DMS53 treated with DMSO at 0.1 percent for 48 hours (cell line): ENCODE results near the gene PRICKLE1.

ENCODE experiments used
- DNase-seq: peaks from one replicate; lab custom pipeline; 2025; ENCODE audit not compliant: unreplicated experiment; lab: John Stamatoyannopoulos, UW

The PRICKLE1 gene

DNA sequence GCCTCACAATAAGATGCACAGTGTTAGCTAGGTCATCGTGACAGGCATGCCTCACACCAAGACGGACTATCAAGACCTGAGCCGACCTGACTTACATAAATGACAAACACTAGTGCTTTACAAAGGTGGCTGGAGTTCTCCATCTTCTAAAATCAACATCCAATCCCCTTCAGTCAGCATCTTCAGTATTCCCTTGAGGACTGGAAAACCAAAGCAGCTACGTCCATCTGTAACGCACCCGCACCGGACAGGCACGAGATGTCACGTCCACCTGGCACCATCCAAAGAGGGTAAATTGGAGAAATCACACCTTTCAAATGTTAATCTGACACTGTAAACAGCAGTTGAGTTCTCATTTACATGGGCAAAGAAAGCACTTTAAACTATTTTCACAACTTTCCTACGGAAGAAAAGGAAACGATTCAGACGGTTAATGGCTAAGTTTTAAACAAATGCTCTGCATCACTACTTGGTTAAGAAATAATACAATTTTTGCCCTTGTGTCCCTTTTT lies 130.2 kb downstream of the PRICKLE1 start:
- DNase-seq: no peak

DNA sequence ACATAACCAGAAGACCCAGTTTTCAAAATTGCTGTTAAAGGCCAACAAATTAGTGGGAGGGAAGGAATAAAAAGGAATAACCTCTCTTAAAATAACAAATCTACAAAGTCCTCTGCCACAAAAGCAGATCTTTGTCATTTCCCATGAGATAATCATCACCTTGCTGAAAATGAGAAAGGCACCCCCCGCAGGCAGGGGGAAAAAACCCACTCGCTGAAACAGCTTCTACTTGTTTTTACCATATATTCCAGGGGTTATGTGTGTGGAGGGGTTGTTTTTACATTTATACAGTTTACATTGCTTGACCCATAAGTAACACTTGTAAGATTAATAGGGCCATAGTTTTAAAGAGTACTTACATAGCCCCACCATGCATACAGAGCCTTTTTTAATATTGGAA lies 131.0 kb downstream of the PRICKLE1 start:
- no peak for DNase-seq

DNA sequence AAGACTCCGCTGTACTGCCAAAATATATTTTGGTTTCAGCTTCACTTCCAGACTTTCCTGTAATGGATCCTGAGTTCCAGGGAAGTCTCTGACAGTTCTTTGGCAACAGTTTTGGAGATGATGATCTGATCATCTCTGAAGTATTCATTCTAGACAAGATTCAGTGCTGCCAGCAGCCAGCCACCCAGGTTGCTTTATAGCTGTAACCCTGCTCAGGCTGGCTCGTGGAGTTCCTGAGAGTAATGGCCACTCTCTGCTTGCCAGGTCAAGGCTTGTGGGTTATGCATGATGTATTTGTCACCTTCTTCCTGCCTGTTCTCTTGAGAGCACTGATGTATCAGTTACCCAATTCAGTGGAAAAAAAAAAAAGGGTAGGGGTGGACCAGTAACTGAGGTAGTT lies 139.3 kb downstream of the PRICKLE1 start:
- DNase-seq: no peak

DNA sequence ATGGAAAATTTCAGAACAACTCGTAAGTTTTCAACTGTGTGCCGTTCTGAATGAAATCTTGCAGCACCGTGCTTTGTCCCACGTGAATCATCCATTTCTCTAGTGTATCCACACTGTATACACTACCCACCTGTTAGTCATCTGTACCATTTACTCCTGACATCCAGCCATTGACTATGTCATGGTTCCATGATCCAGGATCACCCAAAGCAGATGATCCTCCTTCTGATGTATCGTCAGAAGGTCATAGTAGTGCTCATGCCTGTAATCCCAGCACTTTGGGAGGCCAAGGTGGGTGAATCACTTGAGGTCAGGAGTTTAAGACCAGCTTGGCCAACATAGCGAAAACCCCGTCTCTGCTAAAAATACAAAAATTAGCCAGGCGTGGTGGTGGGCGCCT lies 140.7 kb downstream of the PRICKLE1 start:
- no peak for DNase-seq

DNA sequence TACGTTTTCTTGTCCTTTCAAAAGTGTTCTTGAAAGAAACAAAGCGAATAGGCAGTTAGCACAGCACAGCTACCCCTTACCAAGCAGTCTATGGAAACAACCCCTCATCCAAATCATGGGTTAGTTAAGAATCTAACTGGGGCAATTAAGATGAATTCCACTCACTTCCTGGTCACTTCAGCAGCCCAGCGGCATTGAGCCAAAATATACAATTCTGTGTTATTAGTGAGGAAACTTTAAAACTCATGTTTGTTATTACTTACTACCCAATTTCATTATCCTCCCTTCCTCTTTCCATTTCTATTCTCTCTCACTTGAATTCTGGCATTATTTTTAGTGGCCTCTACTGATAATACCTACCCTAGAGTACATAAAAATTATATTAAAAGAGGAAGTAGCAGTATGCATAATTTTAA lies 142.2 kb downstream of the PRICKLE1 start:
- no peak for DNase-seq

DNA sequence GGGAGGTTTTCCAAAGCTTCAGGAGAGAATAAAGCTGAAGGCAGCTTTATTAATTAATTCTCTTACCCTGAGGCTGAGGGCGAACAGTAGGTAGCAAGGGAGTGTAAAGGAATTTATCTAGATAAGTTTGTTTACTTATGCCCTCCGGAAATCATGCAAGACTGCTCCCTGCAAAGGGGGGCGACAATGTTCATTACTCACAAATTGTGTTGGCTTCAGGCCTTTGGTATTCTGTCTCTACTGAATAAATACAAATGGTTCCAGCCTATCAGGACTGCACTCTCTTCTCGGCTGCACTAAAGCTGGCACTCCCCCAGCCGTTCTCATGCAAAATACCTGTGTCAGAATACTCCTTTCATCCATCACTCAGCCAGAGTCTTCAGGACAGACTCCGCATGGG lies 142.8 kb downstream of the PRICKLE1 start:
- DNase-seq: no peak

DNA sequence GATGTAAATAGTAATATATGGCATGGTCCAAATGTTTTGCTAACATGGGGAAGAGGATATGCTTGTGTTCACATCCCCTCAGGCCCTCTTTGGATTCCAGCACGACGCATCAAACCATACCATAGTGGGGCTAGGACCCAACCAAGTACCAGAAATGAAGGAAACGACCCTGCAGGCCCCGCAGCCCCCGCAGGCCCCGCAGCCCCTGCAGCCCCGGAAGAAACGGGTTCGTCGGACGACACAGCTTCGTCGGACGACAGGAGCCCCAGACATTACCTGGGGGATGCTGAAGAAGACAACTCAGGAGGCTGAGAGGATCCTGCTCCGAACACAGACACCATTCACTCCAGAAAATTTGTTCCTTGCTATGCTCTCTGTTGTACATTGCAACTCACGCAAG lies 143.7 kb downstream of the PRICKLE1 start:
- no peak for DNase-seq

DNA sequence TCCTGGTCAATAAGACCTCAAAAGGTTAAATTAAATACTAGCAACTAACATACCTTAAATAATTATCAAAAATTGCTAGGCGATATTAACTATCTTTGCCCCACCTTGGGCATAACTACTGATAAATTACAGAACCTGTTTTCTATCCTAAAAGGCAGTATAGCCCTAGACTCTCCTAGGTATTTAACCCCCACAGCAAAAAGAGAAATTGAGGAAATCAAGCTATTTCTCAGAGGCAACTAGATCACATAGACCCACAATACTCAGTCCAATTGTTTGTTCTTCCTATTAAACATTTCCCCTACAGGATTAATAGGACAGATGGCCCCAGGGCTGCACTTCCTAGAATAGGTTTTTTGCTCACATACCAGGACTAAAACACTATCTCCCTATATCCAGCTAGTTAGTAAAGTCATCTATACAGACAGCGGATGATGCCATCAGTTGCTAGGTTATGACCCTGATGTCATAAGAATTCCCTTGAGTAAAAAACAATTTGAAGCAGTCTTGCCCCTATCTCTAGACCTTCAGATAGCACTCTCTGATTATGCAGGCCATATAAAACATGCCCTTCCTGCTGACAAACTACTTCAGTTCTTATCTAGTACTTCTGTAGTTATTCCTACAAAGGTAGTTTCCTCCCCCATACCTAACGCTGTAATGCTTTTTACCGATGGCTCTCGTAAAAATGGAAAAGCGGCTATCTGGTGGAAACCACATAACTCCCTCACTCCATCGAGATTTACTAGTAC lies 145.2 kb downstream of the PRICKLE1 start:
- DNase-seq: no peak

DNA sequence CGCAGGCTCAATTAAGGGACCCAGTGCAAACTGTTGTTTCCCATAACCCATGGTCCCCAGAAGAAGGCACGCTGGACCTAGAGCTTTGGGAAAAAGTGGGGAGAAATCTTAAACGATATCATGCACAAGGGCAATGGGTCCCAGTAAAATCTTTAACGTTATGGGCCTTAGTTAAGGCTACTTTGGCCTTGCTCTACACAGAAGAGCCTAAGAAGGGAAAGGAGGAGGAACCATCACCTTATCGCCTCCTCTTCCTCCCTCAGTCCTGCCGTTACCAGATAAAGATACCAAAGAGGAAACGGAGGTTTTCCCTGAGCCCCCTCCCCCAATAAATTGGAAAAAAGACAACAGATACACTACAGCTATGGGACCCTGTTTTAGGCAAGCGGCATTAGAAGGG lies 146.7 kb downstream of the PRICKLE1 start:
- no peak for DNase-seq

DNA sequence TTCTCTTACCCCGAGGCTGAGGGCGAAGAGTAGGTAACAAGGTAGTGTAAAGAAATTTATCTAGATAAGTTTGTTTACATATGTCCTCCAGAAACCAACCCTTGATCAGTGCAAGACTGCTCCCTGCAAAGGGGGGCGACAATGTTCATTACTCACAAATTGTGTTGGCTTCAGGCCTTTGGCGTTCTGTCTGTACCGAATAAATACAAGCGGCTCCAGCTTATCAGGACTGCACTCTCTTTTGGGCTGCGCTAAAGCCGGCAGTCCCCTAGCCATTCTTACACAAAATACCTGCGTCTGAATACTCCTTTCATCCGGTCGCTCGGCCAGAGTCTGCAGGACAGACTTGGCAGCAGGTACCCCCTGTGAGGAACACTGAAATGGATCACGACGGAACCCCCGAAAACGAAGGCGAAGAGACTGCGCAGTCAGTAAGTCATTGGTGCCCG lies 147.2 kb downstream of the PRICKLE1 start:
- DNase-seq: no peak

DNA sequence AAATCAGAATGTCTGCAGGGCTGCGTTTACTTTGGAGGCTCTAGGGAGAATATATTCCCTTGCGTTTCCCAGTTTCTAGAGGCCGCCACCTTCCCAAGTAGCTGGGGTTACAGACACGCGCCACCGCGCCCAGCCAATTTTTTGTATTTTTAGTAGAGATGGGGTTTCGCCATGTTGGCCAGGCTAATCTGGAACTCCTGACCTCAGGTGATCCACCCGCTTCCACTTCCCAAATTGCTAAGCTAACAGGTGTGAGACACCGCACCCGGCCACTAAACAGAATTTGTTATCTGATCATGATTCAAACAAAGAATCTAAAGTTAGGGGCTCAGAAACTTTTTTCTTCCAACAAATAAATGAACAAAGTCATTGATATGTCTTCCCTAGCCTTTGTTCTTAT lies 148.9 kb downstream of the PRICKLE1 start:
- DNase-seq: no peak

DNA sequence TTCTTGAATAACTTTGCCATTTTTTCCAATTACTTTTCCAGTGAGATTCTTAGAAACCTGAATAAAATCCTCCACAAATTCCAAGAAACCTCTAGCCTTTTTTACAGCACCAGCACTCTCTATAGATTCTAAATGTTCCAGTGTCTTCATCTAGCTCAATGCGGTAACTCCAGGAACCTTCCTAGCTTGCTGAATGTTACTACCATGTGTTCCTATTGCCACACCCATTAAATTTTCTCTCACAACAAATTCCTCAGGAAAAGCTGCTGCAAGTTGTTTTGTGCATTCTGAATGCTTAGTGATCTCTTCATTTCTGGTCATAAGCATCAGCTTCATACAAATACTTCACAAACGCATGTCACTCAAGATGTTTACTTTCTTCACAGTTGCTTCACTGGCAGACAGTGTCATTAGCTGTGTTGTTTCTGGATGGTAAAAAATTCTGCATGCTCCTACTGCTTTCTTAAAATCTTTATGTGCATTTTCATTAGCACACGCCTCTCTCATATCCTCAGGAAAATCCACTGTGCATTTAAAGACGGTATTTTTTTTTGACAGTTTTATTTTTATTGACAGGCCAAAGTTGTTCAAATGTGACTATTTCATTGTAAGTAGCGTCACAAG lies 156.9 kb downstream of the PRICKLE1 start:
- DNase-seq: no peak

DNA sequence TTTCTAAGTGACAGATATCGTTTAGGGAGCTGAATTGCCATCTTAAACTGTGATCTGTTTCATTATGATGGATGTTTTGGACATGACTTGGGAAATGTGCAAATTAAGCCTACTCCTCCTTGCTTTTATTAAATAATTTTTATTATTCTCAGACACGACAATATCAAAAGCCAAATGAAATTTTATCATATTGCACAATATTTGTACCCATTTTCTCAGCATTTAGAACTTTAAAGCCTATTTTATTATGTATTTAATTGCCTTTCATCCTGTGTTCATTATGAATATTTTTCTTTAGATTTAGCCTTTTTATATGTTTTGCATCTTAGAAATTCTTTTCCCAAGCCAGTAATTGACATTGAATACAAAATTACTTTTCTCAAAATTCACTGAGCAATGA lies 160.7 kb downstream of the PRICKLE1 start:
- DNase-seq: no peak

DNA sequence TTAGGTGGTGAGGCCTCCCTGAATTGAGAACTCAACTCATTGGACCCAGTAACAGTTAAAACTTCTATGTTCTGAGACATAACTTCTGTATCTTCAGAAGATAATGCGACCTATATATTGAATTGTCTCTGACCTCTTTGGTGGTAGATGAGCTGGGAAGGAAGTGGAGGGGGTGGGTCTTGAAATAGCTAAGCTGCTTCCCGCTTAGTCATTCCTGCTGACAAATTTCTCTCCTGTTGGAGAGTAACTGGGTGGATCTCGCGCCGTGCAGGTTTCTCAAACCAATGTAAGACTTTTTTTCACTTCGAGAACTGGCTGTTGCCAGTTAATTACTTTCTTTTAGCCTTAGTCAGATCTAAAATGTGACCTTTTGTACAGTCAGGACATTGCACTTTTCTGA lies 162.8 kb downstream of the PRICKLE1 start:
- no peak for DNase-seq

DNA sequence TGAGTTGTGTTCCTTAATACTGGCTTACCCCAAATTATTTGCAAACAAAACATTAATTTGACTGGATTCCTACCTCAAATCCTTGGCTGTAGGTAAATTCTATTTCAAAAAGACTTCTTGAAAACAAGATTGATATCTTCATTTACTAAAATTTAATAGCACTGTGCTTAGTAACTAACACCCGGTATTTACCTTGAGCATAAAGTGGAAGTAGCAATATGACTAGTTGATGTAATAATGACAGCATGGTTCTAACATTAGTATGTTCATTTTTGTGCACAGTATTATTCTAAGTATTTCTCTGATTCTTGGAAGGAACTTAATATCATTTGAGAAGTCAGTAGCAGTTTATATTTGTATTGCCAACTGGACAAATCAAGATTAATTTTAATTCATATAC lies 166.8 kb downstream of the PRICKLE1 start:
- DNase-seq: no peak

DNA sequence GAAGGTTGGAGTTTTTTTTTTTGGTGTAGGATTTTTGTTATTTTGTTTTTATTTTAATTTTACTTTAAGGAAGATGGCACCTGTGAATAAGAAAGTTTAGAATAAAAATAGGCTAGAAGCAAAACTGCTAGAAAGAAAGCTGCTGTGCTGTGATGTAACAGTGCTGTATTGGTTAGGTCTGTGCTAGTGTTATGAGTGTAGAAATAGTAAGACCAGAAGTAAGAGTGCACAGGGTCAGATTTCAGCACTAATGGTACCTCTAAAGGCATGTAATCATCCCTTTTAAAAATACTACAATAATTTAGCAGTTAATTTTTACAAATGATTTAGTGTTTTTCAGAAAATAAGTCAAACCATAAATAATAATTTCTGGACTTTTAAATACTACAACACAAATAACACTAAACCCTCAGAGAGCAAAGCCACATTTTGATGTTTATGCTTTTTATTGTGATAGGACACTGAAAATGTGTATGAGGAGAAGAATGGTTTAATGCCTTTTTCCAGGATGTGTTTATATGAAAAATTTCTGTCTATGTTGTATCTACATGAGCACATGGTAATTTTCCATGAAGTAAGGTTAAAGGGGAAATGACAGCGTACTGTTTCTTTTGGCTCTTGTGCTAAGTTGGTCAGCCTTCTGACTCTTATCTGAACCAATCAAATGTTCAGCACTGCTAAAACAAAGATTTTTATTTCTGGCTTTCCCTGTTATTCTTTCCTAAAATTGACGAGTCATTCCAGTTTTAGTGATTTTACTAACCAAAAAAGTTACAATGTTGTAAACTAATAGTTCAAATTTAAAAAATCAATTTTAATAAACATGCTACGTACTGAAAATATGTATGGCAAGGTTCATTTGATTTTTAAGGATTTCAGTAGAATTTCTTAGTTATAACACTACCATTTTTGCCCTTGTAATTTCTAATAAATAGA lies 167.4 kb downstream of the PRICKLE1 start:
- DNase-seq: no peak

DNA sequence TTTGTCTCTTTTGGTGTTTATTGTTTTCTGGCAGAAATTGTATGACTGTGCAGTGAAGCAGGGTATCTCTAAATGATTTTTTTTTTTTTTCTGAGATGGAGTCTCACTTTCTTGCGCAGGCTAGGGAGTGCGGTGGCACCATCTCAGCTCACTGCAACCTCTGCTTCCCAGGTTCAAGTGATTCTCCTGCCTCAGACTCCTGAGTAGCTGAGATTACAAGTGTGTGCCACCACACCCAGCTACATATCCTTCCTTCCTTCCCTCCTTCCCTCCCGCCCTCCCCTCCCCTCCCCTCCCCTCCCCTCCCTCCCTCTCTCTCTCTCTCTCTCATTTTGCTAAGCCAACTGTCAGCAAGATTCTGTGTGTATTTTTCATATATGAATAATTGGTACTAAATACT lies 169.2 kb downstream of the PRICKLE1 start:
- DNase-seq: no peak

DNA sequence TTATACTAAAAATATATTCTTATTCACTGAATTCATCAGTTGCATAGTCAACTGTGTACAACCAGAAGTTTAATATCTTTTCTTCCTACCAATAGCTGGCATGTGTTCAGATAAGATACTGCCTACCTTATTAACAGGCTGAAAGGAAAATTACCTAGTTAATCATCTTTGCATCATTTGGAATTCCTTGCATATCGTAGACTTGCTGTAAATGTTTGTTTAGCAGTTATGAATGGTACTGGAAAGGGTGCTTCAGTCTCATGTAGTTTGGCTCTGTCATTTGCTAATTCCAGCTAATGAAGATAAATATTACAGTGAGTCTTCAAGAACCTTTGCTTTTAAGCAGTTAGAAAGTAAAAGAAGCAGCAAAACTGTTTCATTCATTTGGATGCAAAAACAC lies 179.2 kb downstream of the PRICKLE1 start:
- DNase-seq: no peak

DNA sequence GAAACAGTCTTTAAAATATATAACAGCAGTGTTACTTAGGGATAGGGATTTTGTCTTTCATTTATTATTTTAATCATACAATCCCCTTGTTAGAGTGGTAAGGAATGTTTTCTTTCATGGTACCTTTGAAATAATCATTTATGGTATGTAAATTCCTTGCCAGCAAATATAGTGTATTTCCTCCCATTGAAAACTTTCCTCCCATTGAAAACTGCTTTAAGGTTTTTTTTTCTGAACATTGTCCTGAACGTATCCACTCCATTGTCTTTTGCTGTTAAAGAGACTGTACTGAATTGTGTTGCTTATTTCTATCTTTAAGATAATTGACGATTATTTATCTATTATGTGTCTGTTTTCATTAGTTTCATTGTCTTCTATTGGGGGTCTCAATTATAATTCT lies 180.1 kb downstream of the PRICKLE1 start:
- no peak for DNase-seq

DNA sequence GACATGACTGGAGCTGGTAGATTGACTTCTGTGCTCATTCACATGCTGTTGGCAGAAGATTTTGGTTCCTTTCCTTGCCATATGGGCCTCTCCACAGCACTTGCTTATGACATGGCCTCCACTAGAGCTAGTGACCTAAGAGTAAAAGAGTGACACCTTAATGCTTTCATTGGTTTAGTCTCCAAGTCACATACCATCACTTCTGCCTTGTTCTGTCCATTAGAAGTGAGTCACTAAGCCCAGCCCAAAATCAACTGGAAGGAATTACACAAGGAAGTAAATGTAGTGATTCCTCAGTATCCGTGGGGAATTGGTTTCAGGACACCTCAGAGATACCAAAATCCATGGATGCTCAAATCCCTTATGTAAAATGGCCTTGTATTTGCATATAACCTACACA lies 182.2 kb downstream of the PRICKLE1 start:
- no peak for DNase-seq
